Stomach (tissue), 9 donors: ENCODE data around the gene PAAF1. TPM values are rescaled to one million over a fixed set of nuclear protein-coding genes. Genes with fewer than 3 reads are reported as not detected.
A peak's percentile ranks its signal among the peaks of the same experiment; 100 is the strongest.

Experiments used
- DNase-seq, 2 donors: peaks; one replicate each; pipeline versions ENCODE4 v3.0.0 to v3.0.0-alpha.2; 2013 to 2019
- H3K27ac ChIP-seq, 5 donors: fragments of 200-600 bp in 4 of 5; sonication (generic) in 4 of 5; one replicate each; pipeline ENCODE4 v1.5.1; 2013 to 2019; ENCODE audit warnings: mild to moderate bottlenecking in 1 of 5, moderate library complexity in 1 of 5
- H3K27me3 ChIP-seq, 3 donors: fragments of 200-600 bp; sonication (generic); one replicate each; pipeline ENCODE4 v1.5.1; 2017 to 2019; ENCODE audit warnings: mixed run types in 1 of 3
- H3K36me3 ChIP-seq, 4 donors: fragments of 200-600 bp; sonication (generic); 1 replicate in 3 of 4; 2 replicates in 1 of 4; pipeline ENCODE4 v1.5.1; 2016 to 2019
- H3K4me1 ChIP-seq, 4 donors: fragments of 200-600 bp; sonication (generic); one replicate each; pipeline ENCODE4 v1.5.1; 2016 to 2019
- H3K4me3 ChIP-seq, 4 donors: fragments of 200-600 bp; sonication (generic) in 3 of 4; one replicate each; pipeline ENCODE4 v1.5.1; 2016 to 2019; ENCODE audit warnings: mild to moderate bottlenecking in 1 of 4
- H3K9me3 ChIP-seq, 4 donors: fragments of 200-600 bp; sonication (generic); one replicate each; pipeline ENCODE4 v1.5.1; 2016 to 2019
- CTCF ChIP-seq, 7 experiments: fragments of 450-650 bp in 4 of 7; fragments of 200-600 bp in 3 of 7; sonication (generic) in 3 of 7; IDR thresholded peaks; one replicate each; pipeline ENCODE4 v1.5.1; 2016 to 2019; ENCODE audit warnings: antibody characterized with exemption in 7 of 7, control low read depth in 2 of 7, mild to moderate bottlenecking in 1 of 7
- EP300 ChIP-seq: sonication (generic); formaldehyde crosslinking; IDR thresholded peaks from one replicate; pipeline ENCODE4 v1.6.1; 2017; ENCODE audit warnings: antibody characterized with exemption
- POLR2A ChIP-seq, 4 donors: fragments of 450-650 bp; IDR thresholded peaks; one replicate each; pipeline ENCODE4 v1.6.1; 2016; ENCODE audit warnings: antibody characterized with exemption in 4 of 4, control low read depth in 2 of 4, mild to moderate bottlenecking in 1 of 4, moderate library complexity in 1 of 4
- POLR2AphosphoS5 ChIP-seq, 3 donors: sonication (generic); formaldehyde crosslinking; IDR thresholded peaks; one replicate each; pipeline ENCODE4 v1.6.1; 2016; ENCODE audit warnings: antibody characterized with exemption in 3 of 3
- WGBS, 5 donors: extraction: QIAGEN DNeasy Blood & Tissue Kit in 3 of 5; methylation state at CpG; one replicate each; pipeline versions ENCODE4 v1.1.5 to v1.1.7; 2013 to 2018; 5-methylcytosine and 5-hydroxymethylcytosine counted together
- intact Hi-C: fragments of 100-400 bp; cut with DNase I; formaldehyde crosslinking; loops from one replicate; pipeline ENCODE4 v1.15.1; 2023; ENCODE audit warnings: low total_unique reads
- polyA plus RNA-seq, 3 donors: library from polyadenylated mRNA; stranded (reverse); fragments of 200-250 nt; gene quantifications; one replicate each; pipeline ENCODE4 v1.2.3, GENCODE V29; 2013
- total RNA-seq, 5 donors: library from RNA; depleted of rRNA; stranded (reverse); fragments of >200 nt; gene quantifications; one replicate each; pipeline versions ENCODE4 v1.1.0 to v1.2.3, GENCODE V29; 2014 to 2016
- donor health status: healthy with polysubstance abuse.
- donor health status: Bipolar disorder and iron deficiency.
- donor health status: healthy.

The PAAF1 gene
- total and polyA plus RNA-seq, 8 donors: 5.4 to 20.4 (median 13.1) TPM; not detected in 1

DNA sequence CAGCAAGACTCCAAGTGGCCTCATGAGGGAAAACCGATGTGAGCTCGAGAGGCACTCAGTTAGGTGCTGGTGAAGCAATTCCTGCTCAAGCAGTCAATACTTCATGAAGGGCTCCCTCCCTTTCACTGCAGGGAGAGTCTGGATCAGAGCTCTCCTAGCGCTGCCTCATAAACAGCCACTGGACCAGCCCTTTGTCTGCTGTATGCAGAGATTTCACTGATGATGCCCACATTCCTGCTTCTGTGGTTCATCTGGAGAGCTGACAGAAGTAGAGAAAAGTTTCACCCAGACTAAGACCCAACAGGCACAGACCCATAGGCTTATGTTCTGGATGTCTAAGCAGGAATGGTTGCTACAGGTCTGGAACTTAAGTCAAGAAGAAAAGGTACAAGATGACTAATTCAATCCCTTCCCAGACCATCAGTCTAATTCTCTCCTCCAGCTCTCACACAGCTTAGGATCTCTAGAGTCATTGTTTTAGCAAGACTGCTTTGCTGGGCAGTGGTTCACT lies 101.8 kb downstream of the PAAF1 start:
- intact Hi-C loops: loop anchor here (10.0 kb wide), 1 partner anchor 46 kb away; no protein-coding TSS in a partner anchor
- Histone ChIP-seq H3K4me3 (no peak overlapping the region), H3K9me3 (no peaks in the 10 kb centered on the region), H3K27me3 (no peaks in the 10 kb centered on the region), H3K27ac (peak overlapping the region in 3 of 5 donors; percentile 89 to 96 (median 92)), H3K36me3 (peaks cover 20 to 58% (median 49%) of the 10 kb centered on the region in 4 donors), H3K4me1 (peaks cover 21 to 83% (median 49%) of the 10 kb centered on the region in 4 donors)
- WGBS, 5 donors: 90 to 100% (median 95%) methylated on average over 3 of the region's 3 CpGs
- no peak for DNase-seq
- TF ChIP-seq POLR2AphosphoS5 (IDR thresholded peaks at IDR 0.05) (no peak), CTCF (IDR thresholded peaks at IDR 0.05) (no peak), EP300 (no peak), POLR2A (IDR thresholded peaks at IDR 0.05) (no peak)

- intact Hi-C loops: no loop called here
- TF ChIP-seq CTCF (IDR thresholded peaks at IDR 0.05) (no peak), EP300 (no peak), POLR2AphosphoS5 (IDR thresholded peaks at IDR 0.05) (peak in 2 of 3 donors; percentile 62 to 75)
Measured at GRCh38 chr11:73980001-73980961, 103.5 kb downstream of the PAAF1 start.

More at GRCh38 chr11:73980001-73980961, 103.5 kb downstream of the PAAF1 start:
- no peaks in the 10 kb centered on the region for H3K27me3 ChIP-seq
- peak overlapping the region; percentile 80 to 96 (median 92) for H3K27ac ChIP-seq
- H3K9me3 ChIP-seq: no peaks in the 10 kb centered on the region
- peak; percentile 80 to 96 for DNase-seq
- peak overlapping the region in 3 of 4 donors; percentile 57 to 64 (median 63) for H3K4me3 ChIP-seq
- whole genome bisulfite sequencing, 5 donors: 20 to 38% (median 35%) methylated on average over 6 of the region's 6 CpGs
- H3K4me1 ChIP-seq: peaks cover 26 to 75% (median 45%) of the 10 kb centered on the region in 4 donors
- H3K36me3 ChIP-seq: peaks cover 15 to 42% (median 37%) of the 10 kb centered on the region in 4 donors

Other genes starting within 250 kb of the PAAF1 start
- 10 to 100 TPM in 3 of 5 donors, 1 to 10 TPM in 1, not detected in 1; 5.3 to 90.1 (median 11.8) TPM for gene PLEKHB1, start 230.4 kb upstream of the PAAF1 start, total RNA-seq
- gene PLEKHB1, start 230.4 kb upstream of the PAAF1 start, polyA plus RNA-seq: 10 to 100 TPM in 2 of 3 donors, 1 to 10 TPM in 1; 5.9 to 30.8 (median 19.2) TPM
- 100 to 1,000 TPM in 2 of 5 donors, 10 to 100 TPM in 3; 43.2 to 373 (median 89.4) TPM for gene RAB6A, start 115.9 kb upstream of the PAAF1 start, total RNA-seq
- 10 to 100 TPM; 34.7 to 64.5 (median 49.3) TPM for gene RAB6A, start 115.9 kb upstream of the PAAF1 start, polyA plus RNA-seq
- 100 to 1,000 TPM in 1 of 5 donors, 10 to 100 TPM in 2, 1 to 10 TPM in 2; 1.2 to 118 (median 19.7) TPM for gene MRPL48, start 89.1 kb upstream of the PAAF1 start, total RNA-seq
- gene MRPL48, start 89.1 kb upstream of the PAAF1 start, polyA plus RNA-seq: 10 to 100 TPM; 36.1 to 50.5 (median 38.6) TPM
- 10 to 100 TPM in 4 of 5 donors, 1 to 10 TPM in 1; 6.1 to 80.1 (median 42.0) TPM for gene COA4, start 153 bp upstream of the PAAF1 start, total RNA-seq
- gene COA4, start 153 bp upstream of the PAAF1 start, polyA plus RNA-seq: 10 to 100 TPM; 71.1 to 94.0 (median 84.5) TPM
- not detected for gene DNAJB13, start 74.0 kb downstream of the PAAF1 start, total RNA-seq
- gene DNAJB13, start 74.0 kb downstream of the PAAF1 start, polyA plus RNA-seq: under 1 TPM in 1 of 3 donors, not detected in 2; 0.28 TPM
- 100 to 1,000 TPM in 1 of 5 donors, 10 to 100 TPM in 4; 15.2 to 111 (median 41.9) TPM for gene UCP2, start 105.8 kb downstream of the PAAF1 start, total RNA-seq
- gene UCP2, start 105.8 kb downstream of the PAAF1 start, polyA plus RNA-seq: 10 to 100 TPM; 21.9 to 55.3 (median 49.3) TPM
- gene UCP3, start 132.1 kb downstream of the PAAF1 start, total RNA-seq: 10 to 100 TPM in 1 of 5 donors, 1 to 10 TPM in 1, under 1 TPM in 2, not detected in 1; under 0.01 to 28.0 (median 1.3) TPM
- 1 to 10 TPM in 1 of 3 donors, under 1 TPM in 2; 0.19 to 1.4 (median 0.70) TPM for gene UCP3, start 132.1 kb downstream of the PAAF1 start, polyA plus RNA-seq